Measurements from ENCODE around the gene TMX3. TPM values are rescaled to one million over a fixed set of nuclear protein-coding genes. Genes with fewer than 3 reads are reported as not detected.

TMX3 gene
- total RNA-seq, 1 experiment from 2014 or later = 39.5 TPM

- H3K18ac ChIP-seq (ENCODE audit: insufficient read length, low read depth, low read length) = no peak overlapping the region
- no peak overlapping the region for H3K9ac ChIP-seq (ENCODE audit: extremely low read depth, insufficient read length, low read length)
- no peaks in the 10 kb centered on the region for H3K23me2 ChIP-seq (ENCODE audit: insufficient read length, low read depth, low read length, poor library complexity, severe bottlenecking)
- no peak overlapping the region for H2BK20ac ChIP-seq (ENCODE audit: low read depth, low read length, poor library complexity, severe bottlenecking)
- no peak overlapping the region for H3K14ac ChIP-seq (ENCODE audit: insufficient read depth, low read length)
- H3K27ac ChIP-seq (ENCODE audit: insufficient read length, low read depth, low read length) = no peak overlapping the region
- no peak overlapping the region for H2BK5ac ChIP-seq (ENCODE audit: insufficient read length, low read length)
- no peaks in the 10 kb centered on the region for H3K9me3 ChIP-seq (ENCODE audit: control insufficient read depth, low read depth, low read length)
- H4K5ac ChIP-seq (ENCODE audit: insufficient read length, low read depth, low read length) = no peak overlapping the region
- H2BK120ac ChIP-seq (ENCODE audit: low read depth, low read length, poor library complexity, severe bottlenecking) = no peak overlapping the region
- H4K8ac ChIP-seq (replicated peaks; ENCODE audit: insufficient read length, low read depth, low read length) = no peak overlapping the region
- Mint-ChIP-seq H3K4me1 (peaks cover 9 to 12% of the 10 kb centered on the region in 2 experiments), H3K9me3 (no peaks in the 10 kb centered on the region), H3K36me3 (ENCODE audit: insufficient read depth in 1 of 3, low read depth in 3 of 3) (no peaks in the 10 kb centered on the region), H3K27me3 (ENCODE audit: low read depth) (no peaks in the 10 kb centered on the region), H3K4me3 (no peak overlapping the region), H3K27ac (no peak overlapping the region)
- H2AK5ac ChIP-seq (ENCODE audit: insufficient read length, low read length) = no peak overlapping the region
- H3K4ac ChIP-seq (ENCODE audit: low read depth, low read length) = no peak overlapping the region
- no peaks in the 10 kb centered on the region for H4K20me1 ChIP-seq (ENCODE audit: control insufficient read depth, insufficient read depth, insufficient read length)
- H2BK15ac ChIP-seq (ENCODE audit: low read depth, low read length) = no peak overlapping the region
- no peak overlapping the region for H3K4me2 ChIP-seq (ENCODE audit: insufficient read depth, insufficient read length, low read length)
- H3K4me1 ChIP-seq (ENCODE audit: insufficient read depth, low read length) = no peaks in the 10 kb centered on the region; the same call in 1 of the 2 replicates
- TF ChIP-seq CTCF (conservative IDR thresholded peaks at IDR 0.05) = no peak
- H3K23ac ChIP-seq (ENCODE audit: insufficient read length, low read depth, low read length) = no peak overlapping the region
- H2AFZ ChIP-seq (ENCODE audit: low read length) = no peak overlapping the region
- H3K79me1 ChIP-seq (ENCODE audit: insufficient read depth, low read depth, low read length, poor library complexity, severe bottlenecking) = no peaks in the 10 kb centered on the region
- no peak overlapping the region for H3T11ph ChIP-seq (ENCODE audit: low read length)
- DNase-seq = no peak
- no peaks in the 10 kb centered on the region; the same call in 1 of the 2 replicates for H3K27me3 ChIP-seq (ENCODE audit: insufficient read depth, low read length)
- no peaks in the 10 kb centered on the region for H3K79me2 ChIP-seq (ENCODE audit: insufficient read depth, low read length)
- H4K91ac ChIP-seq (ENCODE audit: insufficient read length, low read depth, low read length) = no peak overlapping the region
- no peak overlapping the region for H3K56ac ChIP-seq (ENCODE audit: insufficient read length, low read depth, low read length)
- H2BK12ac ChIP-seq (ENCODE audit: insufficient read length, low read depth, low read length) = no peak overlapping the region
These were observed 66.7 kb downstream of the TMX3 start for GRCh38 chr18:68648191-68648590.
